K562 (cell line): ENCODE data around the gene WDR90. TPM values are rescaled to one million over a fixed set of nuclear protein-coding genes. Genes with fewer than 3 reads are reported as not detected.

Experiments used
- ATAC-seq: fragments of 200-7000 bp; cut with Tn5 transposase; 3 replicates; pipeline ENCODE4 v1.9.1; 2020; ENCODE audit warnings: moderate library complexity
- BruUV-seq: library from RNA; stranded (reverse); fragments of 400-500 nt; replicated peaks from 2 replicates; lab custom pipeline; 2021; lab: Mats Ljungman, UMichigan
- CTCF ChIA-PET: fragments of 300-600 bp; formaldehyde crosslinking; extraction: SDS; loops from one replicate; lab custom pipeline; 2021; ENCODE audit warnings: low intra/inter-chr PET ratio; lab: Yijun Ruan, JAX
- POLR2A ChIA-PET: fragments of 300-600, 350-650 bp; sonication (Branson Sonifier 250); formaldehyde crosslinking; extraction: SDS; loops from one replicate; lab custom pipeline; 2021; ENCODE audit warnings: antibody characterized with exemption, inconsistent platforms; lab: Yijun Ruan, JAX
- DNase-seq, 4 experiments: peaks; one replicate each; pipeline versions ENCODE4 v3.0.0 to v3.0.0-alpha.2; 2011 to 2018; ENCODE audit warnings: low spot score in 3 of 4, mixed read lengths in 3 of 4; ENCODE audit errors: extremely low read depth in 1 of 4
- FAIRE-seq: peaks from 2 replicates; lab custom pipeline; 2011; peaks lifted over from hg19 to GRCh38; lab: Jason Lieb, UNC
- H2AFZ ChIP-seq: 2 replicates; pipeline ENCODE4 v1.6.0; 2011; ENCODE audit warnings: low read depth, low read length, control low read depth, inconsistent platforms
- H3K27ac ChIP-seq: fragments of 200-600 bp; 3 replicates; pipeline ENCODE4 v1.8.0; 2011; ENCODE audit warnings: low read depth, mild to moderate bottlenecking, control low read depth, inconsistent platforms, low read length, moderate library complexity, mixed read lengths; ENCODE audit errors: extremely low read depth
- H3K27me3 ChIP-seq, 2 experiments: fragments of 300-600 bp in 1 of 2; 2 replicates in 1 of 2; 3 replicates in 1 of 2; pipeline versions ENCODE4 v1.6.0 to v1.8.0; 2011; ENCODE audit warnings: inconsistent platforms in 2 of 2, low read length in 2 of 2, mild to moderate bottlenecking in 1 of 2, mixed read lengths in 1 of 2, moderate library complexity in 1 of 2; ENCODE audit not compliant: control insufficient read depth in 2 of 2, insufficient read depth in 2 of 2
- H3K36me3 ChIP-seq: fragments of 300-600 bp; 3 replicates; pipeline ENCODE4 v1.8.0; 2011; ENCODE audit warnings: mild to moderate bottlenecking, low read length, inconsistent platforms; ENCODE audit not compliant: control insufficient read depth, insufficient read depth
- H3K4me1 ChIP-seq, 2 experiments: fragments of 200-600 bp in 1 of 2; replicated peaks in 1 of 2; 2 replicates in 1 of 2; 3 replicates in 1 of 2; pipeline versions ENCODE4 v1.5.1 to v1.8.0; 2011; ENCODE audit warnings: inconsistent platforms in 2 of 2, low read length in 2 of 2, mild to moderate bottlenecking in 1 of 2, mixed read lengths in 1 of 2, moderate library complexity in 1 of 2; ENCODE audit not compliant: control insufficient read depth in 2 of 2, insufficient read depth in 2 of 2
- H3K4me2 ChIP-seq: 2 replicates; pipeline ENCODE4 v1.6.1; 2011; ENCODE audit warnings: low read length, control low read depth, inconsistent platforms, mixed read lengths; ENCODE audit not compliant: insufficient read depth
- H3K4me3 ChIP-seq: fragments of 200-600 bp; sonication (generic), shearing (Covaris generic); 2 replicates; pipeline ENCODE4 v1.5.1; 2016; ENCODE audit warnings: control low read depth, inconsistent platforms
- H3K79me2 ChIP-seq: fragments of 200-600 bp; 3 replicates; pipeline ENCODE4 v1.8.0; 2011; ENCODE audit warnings: low read length, inconsistent platforms; ENCODE audit not compliant: control insufficient read depth, insufficient read depth
- H3K9ac ChIP-seq, 2 experiments: 2 replicates each; pipeline versions ENCODE4 v1.6.0 to v1.6.1; 2011; ENCODE audit warnings: low read depth in 2 of 2, low read length in 2 of 2, control low read depth in 1 of 2, inconsistent platforms in 1 of 2, mild to moderate bottlenecking in 1 of 2, mixed read lengths in 1 of 2; ENCODE audit not compliant: insufficient read depth in 1 of 2
- H3K9me1 ChIP-seq: one replicate; pipeline ENCODE4 v1.6.0; 2011; ENCODE audit warnings: inconsistent platforms, mild to moderate bottlenecking, low read length, moderate library complexity; ENCODE audit not compliant: control insufficient read depth, insufficient read depth
- H3K9me3 ChIP-seq: replicated peaks from 2 replicates; pipeline ENCODE4 v1.5.1; 2011; ENCODE audit warnings: low read depth, low read length, inconsistent platforms; ENCODE audit not compliant: control insufficient read depth, insufficient read depth
- H4K20me1 ChIP-seq: replicated peaks from 2 replicates; pipeline ENCODE4 v1.6.1; 2011; ENCODE audit warnings: low read length, inconsistent platforms, mixed read lengths; ENCODE audit not compliant: control insufficient read depth, insufficient read depth
- GABPB1 ChIP-seq: sonication (generic); formaldehyde crosslinking; IDR thresholded peaks from 2 replicates; pipeline ENCODE4 v1.8.0; 2022; ENCODE audit warnings: mild to moderate bottlenecking, missing genetic modification reagents
- GATAD2A ChIP-seq: fragments of 450-650 bp; IDR thresholded peaks from 2 replicates; pipeline ENCODE4 v1.6.1; 2017
- HSF4 ChIP-seq: fragments of 250-450 bp; sonication (Bioruptor Pico); IDR thresholded peaks from 2 replicates; pipeline ENCODE4 v2.1.2; 2022; ENCODE audit warnings: mild to moderate bottlenecking, moderate library complexity, borderline replicate concordance
- MAFF ChIP-seq: IDR thresholded peaks from 2 replicates; pipeline ENCODE4 v1.6.1; 2012; ENCODE audit warnings: low read length, improper control_type of control experiment
- NFE2 ChIP-seq: IDR thresholded peaks from 2 replicates; pipeline ENCODE4 v1.6.1; 2014; ENCODE audit warnings: antibody characterized with exemption, low read depth
- RBM22 ChIP-seq: fragments of 200-400 bp; formaldehyde crosslinking; IDR thresholded peaks from 2 replicates; pipeline ENCODE4 v1.6.1; 2018; ENCODE audit warnings: low read length, low read depth; ENCODE audit not compliant: poor library complexity, severe bottlenecking
- TRIM24 ChIP-seq, 2 experiments: fragments of 450-650 bp; IDR thresholded peaks; 2 replicates each; pipeline ENCODE4 v1.6.1; 2016
- YY1 ChIP-seq, 3 experiments: IDR thresholded peaks; 2 replicates each; pipeline ENCODE4 v1.6.1; 2011; ENCODE audit warnings: low read length in 2 of 3, mild to moderate bottlenecking in 2 of 3, moderate library complexity in 2 of 3, borderline replicate concordance in 1 of 3, control low read depth in 1 of 3, low read depth in 1 of 3; ENCODE audit not compliant: insufficient read depth in 3 of 3, insufficient replicate concordance in 2 of 3, control insufficient read depth in 1 of 3, insufficient read length in 1 of 3; ENCODE audit errors: extremely low read depth in 1 of 3
- ZNF551 ChIP-seq: fragments of 250-450 bp; sonication (Bioruptor Pico); IDR thresholded peaks from 2 replicates; pipeline ENCODE4 v1.5.0; 2021; ENCODE audit warnings: mild to moderate bottlenecking, moderate library complexity
- WGBS: fragments of 100-300 bp; shearing (Covaris generic); methylation state at CpG from one replicate; pipeline ENCODE4 v1.1.6; 2016; ENCODE audit warnings: low coverage, mixed read lengths; ENCODE audit not compliant: insufficient coverage; ENCODE audit errors: missing lambda C conversion rate; 5-methylcytosine and 5-hydroxymethylcytosine counted together
- in situ Hi-C: fragments of 300-500 bp; cut with MboI; formaldehyde crosslinking; loops from 4 replicates; pipeline ENCODE4 v1.15.0; 2018; ENCODE audit warnings: inconsistent platforms, mixed read lengths
- intact Hi-C: fragments of 100-400 bp; cut with micrococcal nuclease; formaldehyde crosslinking; loops from 2 replicates; pipeline ENCODE4 v1.14.2; 2022
- polyA plus RNA-seq, 8 experiments: library from polyadenylated mRNA; depleted of rRNA in 4 of 8; stranded (reverse) in 5 of 8; unstranded in 3 of 8; fragments of >200 nt; fragmentation: Nextera tagmentation in 2 of 8; fragmentation: Illumina TruSeq in 1 of 8; extraction: Ambion mirVana in 2 of 8; extraction: Trizol in 1 of 8; gene quantifications; 2 replicates each; pipeline versions ENCODE4 v1.2.1 to v1.2.3, GENCODE V29; 2011 to 2014; ENCODE audit warnings: inconsistent platforms in 1 of 8, missing spikeins in 1 of 8
- total RNA-seq, 7 experiments: library from RNA; depleted of rRNA in 6 of 7; stranded (reverse); fragments of >200 nt in 6 of 7; fragmentation: Illumina TruSeq in 2 of 7; extraction: Trizol in 2 of 7; gene quantifications; 2 replicates each; pipeline versions ENCODE4 v1.2.1 to v1.2.3, GENCODE V29; 2011 to 2021; ENCODE audit warnings: low replicate concordance in 1 of 7

The WDR90 gene
- total and polyA plus RNA-seq, 9 of the 15 experiments (the other 6 are each of a cell fraction or from before 2014, with no cell fraction given), result 0.44 to 12.6 (median 3.3) TPM

- Histone ChIP-seq H3K27ac (peak overlapping the region; percentile 64; the same call in 2 of the 3 replicates), H3K79me2 (0 out of 3 replicates have a peak, but pooled peaks cover 6% of the 10 kb centered on the region), H3K36me3 (peaks cover 39% of the 10 kb centered on the region; the same call in 2 of the 3 replicates), H3K4me2 (no peak overlapping the region), H3K9me3 (no peaks in the 10 kb centered on the region), H2AFZ (no peak overlapping the region), H3K4me3 (no peak overlapping the region), H3K4me1 (peaks cover 24 to 92% of the 10 kb centered on the region in 2 experiments), H3K9me1 (no peaks in the 10 kb centered on the region), H3K27me3 (no peaks in the 10 kb centered on the region), H3K9ac (peak overlapping the region in 1 of 2 experiments; percentile 84; a peak in 2 of 4 replicates), H4K20me1 (no peaks in the 10 kb centered on the region)
- TF ChIP-seq MAFF (no peak), RBM22 (peak; percentile 27), TRIM24 (IDR thresholded peaks at IDR 0.05) (no peak), HSF4 (CRISPR knock-in tag) (no peak), ZNF551 (CRISPR knock-in tag) (no peak), YY1 (IDR thresholded peaks at IDR 0.05; ENCODE audit: borderline replicate concordance in 1 of 3, control insufficient read depth in 1 of 3, extremely low read depth in 1 of 3, insufficient read depth in 3 of 3, insufficient read length in 1 of 3, insufficient replicate concordance in 2 of 3, low read depth in 1 of 3, low read length in 2 of 3) (peak in 1 of 3 experiments; percentile 9), NFE2 (no peak), GATAD2A (no peak), GABPB1 (CRISPR knock-in tag) (0 out of 2 replicates have a peak, but pooled peaks have one; percentile 38)
- 81% methylated on average over 27 of the region's 29 CpGs for WGBS
- POLR2A ChIA-PET, result interaction anchor here (0.9 kb wide), 1 partner anchor 40 kb away, joined by 4 read pairs; no protein-coding TSS in a partner anchor
- FAIRE-seq, result no peak
- no peak for ATAC-seq
- BruUV-seq, result no TSS peak
- DNase-seq, result no peak
- in situ Hi-C loops, result no loop called here
- CTCF ChIA-PET, result no interaction called here
- intact Hi-C loops, result no loop called here
These were observed 19.9 kb upstream of the WDR90 start for GRCh38 chr16:629185-629832.
